Measurements from ENCODE around the gene EIF2S3. TPM values are rescaled to one million over a fixed set of nuclear protein-coding genes. Genes with fewer than 3 reads are reported as not detected.
A peak's percentile ranks its signal among the peaks of the same experiment; 100 is the strongest.
"Not testable (repeated sequence)": the region's sequence is repeated elsewhere in the genome, so short reads cannot be mapped to it uniquely, and the experiment has no call there.

EIF2S3 gene
- total and polyA plus RNA-seq, 4 donors, result 86.1 to 158 (median 111) TPM

DNA sequence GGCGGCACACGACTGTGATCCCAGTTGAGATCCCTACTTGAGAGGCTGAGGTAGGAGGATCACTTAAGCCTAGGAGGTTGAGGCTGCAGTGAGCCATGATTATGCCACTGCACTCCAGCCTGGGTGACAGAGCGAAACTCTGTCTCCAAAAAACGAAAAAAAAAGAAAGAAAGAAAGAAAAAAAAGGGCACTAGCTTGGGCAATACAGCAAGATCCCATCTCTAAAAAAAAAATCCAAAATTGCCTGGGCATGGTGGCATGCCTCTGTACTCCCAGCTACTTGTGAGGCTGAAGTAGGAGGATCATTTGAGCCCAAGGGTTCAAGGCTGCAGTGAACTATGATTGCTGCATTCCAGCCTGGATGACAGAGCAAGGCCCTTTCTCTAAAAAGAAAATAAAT, 17.0 kb upstream of the EIF2S3 start:
- no peak for DNase-seq (ENCODE audit: low read depth in 4 of 6, low spot score in 6 of 6)
- 100% methylated on average over 3 of the region's 4 CpGs for WGBS (ENCODE audit: insufficient coverage)
- Histone ChIP-seq H3K27ac (ENCODE audit: low read depth, low read length) (no peak overlapping the region), H3K4me3 (ENCODE audit: low read depth, low read length) (no peak overlapping the region), H3K27me3 (ENCODE audit: control insufficient read depth, insufficient read depth, low read length) (peaks cover 4% of the 10 kb centered on the region), H3K9me3 (ENCODE audit: control insufficient read depth, insufficient read depth, low read length) (no peaks in the 10 kb centered on the region), H3K4me1 (ENCODE audit: control insufficient read depth, insufficient read depth, low read length) (no peaks in the 10 kb centered on the region), H3K36me3 (ENCODE audit: control insufficient read depth, insufficient read depth, low read length) (no peaks in the 10 kb centered on the region)

DNA sequence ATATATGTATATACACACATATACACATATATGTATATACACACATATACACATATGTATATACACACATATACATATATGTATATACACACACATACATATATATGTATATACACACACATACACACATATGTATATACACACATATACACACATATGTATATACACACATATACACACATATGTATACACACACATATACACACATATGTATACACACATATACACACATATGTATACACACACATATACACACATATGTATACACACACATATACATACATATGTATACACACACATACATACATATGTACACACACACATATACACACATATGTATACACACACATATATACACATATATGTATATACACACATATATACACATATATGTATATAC, 8.7 kb upstream of the EIF2S3 start:
- H3K36me3 ChIP-seq (ENCODE audit: control insufficient read depth, insufficient read depth, low read length); DNase-seq (ENCODE audit: low read depth in 4 of 6, low spot score in 6 of 6); H3K4me3 ChIP-seq (ENCODE audit: low read depth, low read length); H3K27ac ChIP-seq (ENCODE audit: low read depth, low read length); H3K9me3 ChIP-seq (ENCODE audit: control insufficient read depth, insufficient read depth, low read length); H3K27me3 ChIP-seq (ENCODE audit: control insufficient read depth, insufficient read depth, low read length); H3K4me1 ChIP-seq (ENCODE audit: control insufficient read depth, insufficient read depth, low read length): not testable (repeated sequence)

DNA sequence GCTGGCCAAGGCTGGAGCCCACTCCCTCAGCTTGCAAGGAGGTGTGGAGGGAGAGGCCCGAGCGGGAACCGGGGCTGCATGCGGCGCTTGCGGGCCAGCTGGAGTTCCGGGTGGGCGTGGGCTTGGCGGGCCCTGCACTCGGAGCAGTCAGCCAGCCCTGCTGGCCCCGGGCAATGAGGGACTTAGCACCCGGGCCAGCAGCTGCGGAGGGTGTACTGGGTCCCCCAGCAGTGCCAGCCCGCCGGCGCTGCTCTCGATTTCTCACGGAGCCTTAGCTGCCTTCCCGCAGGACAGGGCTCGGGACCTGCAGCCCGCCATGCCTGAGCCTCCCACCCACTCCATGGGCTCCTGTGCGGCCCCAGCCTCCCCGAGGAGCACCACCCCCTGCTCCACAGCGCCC, 5.1 kb upstream of the EIF2S3 start:
- H3K36me3 ChIP-seq (ENCODE audit: control insufficient read depth, insufficient read depth, low read length); H3K4me1 ChIP-seq (ENCODE audit: control insufficient read depth, insufficient read depth, low read length); H3K9me3 ChIP-seq (ENCODE audit: control insufficient read depth, insufficient read depth, low read length); H3K27me3 ChIP-seq (ENCODE audit: control insufficient read depth, insufficient read depth, low read length); H3K27ac ChIP-seq (ENCODE audit: low read depth, low read length); DNase-seq (ENCODE audit: low read depth in 4 of 6, low spot score in 6 of 6); H3K4me3 ChIP-seq (ENCODE audit: low read depth, low read length): not testable (repeated sequence)
- WGBS (ENCODE audit: insufficient coverage), result 91% methylated on average over 18 of the region's 24 CpGs

DNA sequence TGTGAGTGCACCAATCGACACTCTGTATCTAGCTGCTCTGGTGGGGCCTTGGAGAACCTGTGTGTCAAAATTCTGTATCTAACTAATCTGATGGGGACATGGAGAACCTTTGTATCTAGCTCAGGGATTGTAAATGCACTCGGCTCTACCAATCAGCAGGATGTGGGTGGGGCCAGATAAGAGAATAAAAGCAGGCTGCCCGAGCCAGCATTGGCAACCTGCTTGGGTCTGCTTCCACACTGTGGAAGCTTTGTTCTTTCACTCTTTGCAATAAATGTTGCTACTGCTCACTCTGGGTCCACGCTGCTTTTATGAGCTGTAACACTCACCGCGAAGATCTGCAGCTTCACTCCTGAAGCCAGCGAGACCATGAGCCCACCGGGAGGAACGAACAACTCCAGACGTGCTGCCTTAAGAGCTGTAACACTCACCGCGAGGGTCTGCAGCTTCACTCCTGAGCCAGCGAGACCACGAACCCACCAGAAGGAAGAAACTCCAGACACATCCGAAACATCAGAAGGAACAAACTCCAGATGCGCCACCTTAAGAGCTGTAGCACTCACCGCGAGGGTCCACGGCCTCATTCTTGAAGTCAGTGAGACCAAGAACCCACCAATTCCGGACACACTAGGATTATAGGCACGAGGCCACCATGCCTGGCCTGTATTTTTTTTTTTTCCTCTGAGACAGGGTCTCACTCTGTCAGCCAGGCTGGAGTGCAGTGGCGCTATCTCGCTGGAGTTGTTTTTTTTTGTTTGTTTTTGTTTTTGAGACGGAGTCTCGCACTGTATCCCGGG, 4.0 kb upstream of the EIF2S3 start:
- H3K27ac ChIP-seq (ENCODE audit: low read depth, low read length); DNase-seq (ENCODE audit: low read depth in 4 of 6, low spot score in 6 of 6); H3K4me3 ChIP-seq (ENCODE audit: low read depth, low read length); H3K4me1 ChIP-seq (ENCODE audit: control insufficient read depth, insufficient read depth, low read length); H3K9me3 ChIP-seq (ENCODE audit: control insufficient read depth, insufficient read depth, low read length); H3K36me3 ChIP-seq (ENCODE audit: control insufficient read depth, insufficient read depth, low read length); H3K27me3 ChIP-seq (ENCODE audit: control insufficient read depth, insufficient read depth, low read length): not testable (repeated sequence)
- WGBS (ENCODE audit: insufficient coverage), result 82% methylated on average over 15 of the region's 26 CpGs

DNA sequence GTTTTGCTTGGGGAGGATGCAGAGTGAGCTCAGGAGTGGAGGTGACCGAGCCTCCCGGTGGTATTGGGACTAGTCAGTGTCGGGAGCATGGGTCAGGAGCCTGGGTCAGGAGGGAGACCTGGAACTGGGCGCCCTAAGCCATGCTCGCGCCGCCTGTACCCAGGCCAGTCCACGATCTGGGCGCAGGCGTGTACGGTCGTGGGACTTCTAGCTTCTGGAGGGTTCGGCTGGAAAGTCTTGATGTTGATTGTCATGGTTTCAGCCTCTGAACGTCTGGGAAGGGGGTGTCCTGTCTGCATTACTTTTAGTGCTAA, 244 bp downstream of the EIF2S3 start:
- Histone ChIP-seq H3K9me3 (ENCODE audit: control insufficient read depth, insufficient read depth, low read length) (no peaks in the 10 kb centered on the region), H3K4me1 (ENCODE audit: control insufficient read depth, insufficient read depth, low read length) (peaks cover 5% of the 10 kb centered on the region), H3K27me3 (ENCODE audit: control insufficient read depth, insufficient read depth, low read length) (no peaks in the 10 kb centered on the region), H3K27ac (ENCODE audit: low read depth, low read length) (peak overlapping the region; percentile 95), H3K36me3 (ENCODE audit: control insufficient read depth, insufficient read depth, low read length) (peaks cover 16% of the 10 kb centered on the region), H3K4me3 (ENCODE audit: low read depth, low read length) (peak overlapping the region; percentile 85)
- no peak for DNase-seq (ENCODE audit: low read depth in 4 of 6, low spot score in 6 of 6)
- WGBS (ENCODE audit: insufficient coverage), result under 1% methylated on average over 14 of the region's 14 CpGs

DNA sequence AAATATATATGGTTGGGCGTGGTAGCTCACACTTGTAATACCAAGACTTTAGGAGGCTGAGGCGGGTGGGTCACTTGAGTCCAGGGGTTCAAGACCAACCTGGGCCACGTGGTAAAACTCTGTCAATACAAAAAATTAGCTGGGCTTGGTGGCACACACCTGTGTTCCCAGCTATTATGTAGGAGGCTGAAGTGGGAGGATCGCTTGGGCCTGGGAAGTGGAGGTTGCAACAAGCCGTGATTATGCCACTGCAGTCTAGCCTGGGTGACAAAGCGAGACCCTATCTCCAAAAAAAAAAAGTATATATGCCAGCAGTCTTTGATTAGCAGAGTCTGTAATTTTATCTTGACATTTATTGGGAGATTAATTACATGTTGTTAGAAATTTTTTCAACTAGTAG, 8.7 kb downstream of the EIF2S3 start:
- Histone ChIP-seq H3K9me3 (ENCODE audit: control insufficient read depth, insufficient read depth, low read length) (no peaks in the 10 kb centered on the region), H3K36me3 (ENCODE audit: control insufficient read depth, insufficient read depth, low read length) (peaks cover 45% of the 10 kb centered on the region), H3K4me3 (ENCODE audit: low read depth, low read length) (no peak overlapping the region)

DNA sequence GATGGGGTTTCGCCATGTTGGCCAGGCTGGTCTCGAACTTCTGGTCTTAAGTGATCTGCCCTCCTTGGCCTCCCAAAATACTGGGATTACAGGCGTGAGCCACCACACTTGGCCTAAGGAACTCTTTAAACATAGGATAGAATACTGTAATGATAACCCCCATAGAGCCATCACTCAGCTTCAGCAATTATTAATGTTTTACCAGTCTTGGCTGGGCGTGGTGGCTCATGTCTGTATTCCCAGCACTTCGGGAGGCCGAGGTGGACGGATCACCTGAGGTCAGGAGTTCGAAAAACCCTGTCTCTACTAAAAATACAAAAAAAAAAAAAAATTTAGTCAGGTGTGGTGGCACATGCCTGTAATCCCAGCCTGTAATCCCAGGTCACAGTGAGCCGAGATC, 15.1 kb downstream of the EIF2S3 start:
- H3K9me3 ChIP-seq (ENCODE audit: control insufficient read depth, insufficient read depth, low read length), result no peaks in the 10 kb centered on the region
- peaks cover 45% of the 10 kb centered on the region for H3K36me3 ChIP-seq (ENCODE audit: control insufficient read depth, insufficient read depth, low read length)
- H3K4me1 ChIP-seq (ENCODE audit: control insufficient read depth, insufficient read depth, low read length), result no peaks in the 10 kb centered on the region
- WGBS (ENCODE audit: insufficient coverage), result 94% methylated on average over 6 of the region's 9 CpGs
- DNase-seq (ENCODE audit: low read depth in 4 of 6, low spot score in 6 of 6), result no peak
- H3K27ac ChIP-seq (ENCODE audit: low read depth, low read length), result no peak overlapping the region
- no peaks in the 10 kb centered on the region for H3K27me3 ChIP-seq (ENCODE audit: control insufficient read depth, insufficient read depth, low read length)
- H3K4me3 ChIP-seq (ENCODE audit: low read depth, low read length), result no peak overlapping the region

More for the DNA sequence above, 8.7 kb downstream of the EIF2S3 start:
- 100% methylated on average over 3 of the region's 6 CpGs for WGBS (ENCODE audit: insufficient coverage)
- no peak for DNase-seq (ENCODE audit: low read depth in 4 of 6, low spot score in 6 of 6)
- H3K4me1 ChIP-seq (ENCODE audit: control insufficient read depth, insufficient read depth, low read length), result no peaks in the 10 kb centered on the region
- H3K27ac ChIP-seq (ENCODE audit: low read depth, low read length), result no peak overlapping the region
- peaks cover 3% of the 10 kb centered on the region for H3K27me3 ChIP-seq (ENCODE audit: control insufficient read depth, insufficient read depth, low read length)

DNA sequence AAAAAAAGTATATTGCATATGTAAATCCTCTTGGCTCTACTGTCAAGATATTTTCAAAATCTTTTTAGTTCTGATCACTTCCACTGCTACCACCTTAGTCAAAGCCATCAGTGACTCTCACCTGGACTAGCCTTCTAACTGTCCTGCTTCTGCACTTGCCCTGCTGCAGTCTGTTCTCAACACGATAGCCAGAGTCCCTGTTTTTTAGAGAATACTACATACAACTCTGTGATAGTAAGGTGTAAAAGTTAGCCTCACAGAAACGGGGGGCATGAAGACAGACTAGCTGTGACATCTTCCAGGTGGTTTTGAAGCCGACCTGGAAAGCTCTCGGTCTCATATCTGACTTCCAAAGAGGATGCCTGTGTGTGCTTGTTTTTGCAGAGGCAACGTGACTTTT, 24.7 kb downstream of the EIF2S3 start:
- H3K9me3 ChIP-seq (ENCODE audit: control insufficient read depth, insufficient read depth, low read length), result no peaks in the 10 kb centered on the region
- 80% methylated on average over 1 of the region's 5 CpGs for WGBS (ENCODE audit: insufficient coverage)
- no peak for DNase-seq (ENCODE audit: low read depth in 4 of 6, low spot score in 6 of 6)
- H3K27ac ChIP-seq (ENCODE audit: low read depth, low read length), result no peak overlapping the region
- H3K4me1 ChIP-seq (ENCODE audit: control insufficient read depth, insufficient read depth, low read length), result no peaks in the 10 kb centered on the region
- peaks cover 19% of the 10 kb centered on the region for H3K36me3 ChIP-seq (ENCODE audit: control insufficient read depth, insufficient read depth, low read length)
- H3K27me3 ChIP-seq (ENCODE audit: control insufficient read depth, insufficient read depth, low read length), result peaks cover 5% of the 10 kb centered on the region
- H3K4me3 ChIP-seq (ENCODE audit: low read depth, low read length), result no peak overlapping the region

DNA sequence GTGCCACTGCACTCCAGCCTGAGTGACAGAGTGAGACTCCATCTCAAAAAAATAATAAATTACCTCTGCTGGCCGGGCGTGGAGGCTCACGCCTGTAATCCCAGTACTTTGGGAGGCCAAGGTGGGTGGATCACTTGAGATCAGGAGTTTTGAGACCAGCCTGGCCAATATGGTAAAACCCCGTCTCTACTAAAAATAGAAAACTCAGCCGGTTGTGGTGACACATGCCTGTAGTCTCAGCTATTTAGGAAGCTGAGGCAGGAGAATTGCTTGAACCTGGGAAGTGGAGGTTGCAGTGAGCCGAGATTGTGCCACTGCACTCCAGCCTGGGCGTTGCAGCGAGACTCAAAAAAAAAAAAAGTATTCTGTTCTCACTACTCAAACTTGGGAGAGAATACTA, 25.5 kb downstream of the EIF2S3 start:
- not testable (repeated sequence) for H3K4me1 ChIP-seq (ENCODE audit: control insufficient read depth, insufficient read depth, low read length)

DNA sequence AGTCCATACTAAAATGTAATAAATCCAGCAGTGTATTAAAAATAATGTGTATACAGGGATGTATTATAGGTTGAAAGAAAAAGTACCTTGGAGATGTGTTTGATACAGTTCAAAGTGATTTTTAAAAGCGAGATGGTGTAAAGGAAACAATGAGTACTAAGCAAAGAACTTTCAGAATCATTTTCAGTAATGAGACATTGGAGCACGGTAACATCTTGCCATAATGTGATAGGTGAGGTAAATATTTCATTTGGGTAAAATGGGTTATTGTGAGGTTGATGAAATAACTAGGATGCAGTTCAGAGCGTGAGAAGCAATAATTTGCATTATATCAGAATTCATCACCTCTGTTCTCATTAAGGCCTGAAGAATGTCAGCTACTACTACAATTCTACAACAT, 25.9 kb downstream of the EIF2S3 start:
- Histone ChIP-seq H3K9me3 (ENCODE audit: control insufficient read depth, insufficient read depth, low read length) (no peaks in the 10 kb centered on the region), H3K36me3 (ENCODE audit: control insufficient read depth, insufficient read depth, low read length) (peaks cover 16% of the 10 kb centered on the region), H3K4me3 (ENCODE audit: low read depth, low read length) (no peak overlapping the region), H3K4me1 (ENCODE audit: control insufficient read depth, insufficient read depth, low read length) (no peaks in the 10 kb centered on the region), H3K27me3 (ENCODE audit: control insufficient read depth, insufficient read depth, low read length) (peaks cover 3% of the 10 kb centered on the region), H3K27ac (ENCODE audit: low read depth, low read length) (no peak overlapping the region)
- peak in 1 of 6 donors; percentile 50 for DNase-seq (ENCODE audit: low read depth in 4 of 6, low spot score in 6 of 6)
- 89% methylated on average over 1 of the region's 3 CpGs for WGBS (ENCODE audit: insufficient coverage)

More for the DNA sequence above, 25.5 kb downstream of the EIF2S3 start:
- not testable (repeated sequence) for DNase-seq (ENCODE audit: low read depth in 4 of 6, low spot score in 6 of 6); H3K9me3 ChIP-seq (ENCODE audit: control insufficient read depth, insufficient read depth, low read length); H3K4me3 ChIP-seq (ENCODE audit: low read depth, low read length); H3K27me3 ChIP-seq (ENCODE audit: control insufficient read depth, insufficient read depth, low read length); H3K27ac ChIP-seq (ENCODE audit: low read depth, low read length)
- H3K36me3 ChIP-seq (ENCODE audit: control insufficient read depth, insufficient read depth, low read length), result peaks cover 19% of the 10 kb centered on the region
- WGBS (ENCODE audit: insufficient coverage), result no CpG with 5 or more reads among the region's 8 CpGs

All from spinal cord (tissue), 10 donors.